ENCODE measurements around the gene STIP1. TPM values are rescaled to one million over a fixed set of nuclear protein-coding genes. Genes with fewer than 3 reads are reported as not detected.

The STIP1 gene
- total RNA-seq, 2 donors from 2014 or later = 104 to 139 TPM

DNA sequence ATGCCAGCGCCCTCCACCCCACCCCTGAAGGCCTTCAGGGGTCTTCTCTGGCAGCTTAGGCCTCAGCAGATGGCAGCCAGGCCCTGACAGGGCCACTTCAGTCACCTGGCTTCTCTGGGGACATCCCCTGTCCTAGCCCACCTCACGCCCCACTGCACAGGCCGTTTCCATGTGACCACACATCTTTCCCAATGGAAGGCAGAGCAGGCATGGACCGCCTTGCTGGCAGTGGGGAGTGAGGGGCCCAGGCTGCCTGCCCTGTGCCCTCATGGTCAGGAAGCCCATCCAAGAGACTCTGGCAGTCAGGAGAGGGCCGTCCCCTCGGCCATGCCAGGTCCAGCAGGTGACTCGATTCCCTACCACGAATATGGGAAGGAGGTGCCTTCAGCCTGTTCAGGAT, 45.9 kb upstream of the STIP1 start:
- Histone ChIP-seq H3K9me3 (no peaks in the 10 kb centered on the region), H3K4me1 (replicated peaks) (peaks cover 9% of the 10 kb centered on the region), H3K4me3 (no peak overlapping the region), H3K36me3 (no peaks in the 10 kb centered on the region), H3K27ac (no peak overlapping the region), H3K27me3 (replicated peaks; ENCODE audit: insufficient read depth) (no peaks in the 10 kb centered on the region)
- intact Hi-C loops (cut with DNase I) = no loop called here
- no peak for TF ChIP-seq POLR2AphosphoS5 (IDR thresholded peaks at IDR 0.05)
- TF ChIP-seq, protein P1, sequence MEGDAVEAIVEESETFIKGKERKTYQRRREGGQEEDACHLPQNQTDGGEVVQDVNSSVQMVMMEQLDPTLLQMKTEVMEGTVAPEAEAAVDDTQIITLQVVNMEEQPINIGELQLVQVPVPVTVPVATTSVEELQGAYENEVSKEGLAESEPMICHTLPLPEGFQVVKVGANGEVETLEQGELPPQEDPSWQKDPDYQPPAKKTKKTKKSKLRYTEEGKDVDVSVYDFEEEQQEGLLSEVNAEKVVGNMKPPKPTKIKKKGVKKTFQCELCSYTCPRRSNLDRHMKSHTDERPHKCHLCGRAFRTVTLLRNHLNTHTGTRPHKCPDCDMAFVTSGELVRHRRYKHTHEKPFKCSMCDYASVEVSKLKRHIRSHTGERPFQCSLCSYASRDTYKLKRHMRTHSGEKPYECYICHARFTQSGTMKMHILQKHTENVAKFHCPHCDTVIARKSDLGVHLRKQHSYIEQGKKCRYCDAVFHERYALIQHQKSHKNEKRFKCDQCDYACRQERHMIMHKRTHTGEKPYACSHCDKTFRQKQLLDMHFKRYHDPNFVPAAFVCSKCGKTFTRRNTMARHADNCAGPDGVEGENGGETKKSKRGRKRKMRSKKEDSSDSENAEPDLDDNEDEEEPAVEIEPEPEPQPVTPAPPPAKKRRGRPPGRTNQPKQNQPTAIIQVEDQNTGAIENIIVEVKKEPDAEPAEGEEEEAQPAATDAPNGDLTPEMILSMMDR (IDR thresholded peaks at IDR 0.05) = no peak
- TF ChIP-seq POLR2A (IDR thresholded peaks at IDR 0.05) = no peak
- WGBS = 88% methylated on average over 8 of the region's 8 CpGs
- no peak for DNase-seq (ENCODE audit: low spot score)

DNA sequence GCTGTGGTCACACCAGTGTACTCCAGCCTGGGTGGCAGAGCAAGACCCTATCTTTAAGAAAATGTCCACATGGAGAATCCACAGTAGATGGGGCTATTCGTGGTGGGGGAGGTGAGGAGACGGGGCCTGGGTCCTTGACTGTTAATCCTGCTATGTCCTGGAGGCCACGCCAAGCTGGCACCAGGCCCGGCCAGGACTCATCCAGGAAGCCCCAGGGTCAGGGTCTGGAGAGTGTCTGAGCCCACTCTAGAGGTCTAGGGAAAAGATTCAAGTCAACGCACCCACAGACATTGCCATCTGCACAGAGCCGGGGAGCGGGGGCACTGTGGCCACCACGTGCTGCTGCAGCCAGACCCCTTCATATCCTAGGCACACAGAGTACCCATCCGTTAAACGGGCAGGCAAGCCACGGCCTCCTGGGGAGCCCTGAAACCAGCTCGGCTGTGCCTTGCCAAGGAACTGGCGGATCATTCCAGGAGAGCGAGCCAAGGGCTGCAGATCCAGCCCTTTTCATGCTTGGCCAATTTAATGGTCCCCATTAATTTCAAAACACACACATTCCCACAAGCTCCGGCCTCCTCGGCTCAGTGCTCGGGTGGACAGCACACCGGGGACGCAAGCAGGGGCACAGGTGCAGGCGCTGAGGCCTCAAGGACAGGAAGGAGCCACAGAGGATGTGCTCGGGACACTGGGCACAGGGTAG, 44.7 kb upstream of the STIP1 start:
- intact Hi-C loops (cut with DNase I) = no loop called here
- DNase-seq (ENCODE audit: low spot score) = peak; percentile 44

DNA sequence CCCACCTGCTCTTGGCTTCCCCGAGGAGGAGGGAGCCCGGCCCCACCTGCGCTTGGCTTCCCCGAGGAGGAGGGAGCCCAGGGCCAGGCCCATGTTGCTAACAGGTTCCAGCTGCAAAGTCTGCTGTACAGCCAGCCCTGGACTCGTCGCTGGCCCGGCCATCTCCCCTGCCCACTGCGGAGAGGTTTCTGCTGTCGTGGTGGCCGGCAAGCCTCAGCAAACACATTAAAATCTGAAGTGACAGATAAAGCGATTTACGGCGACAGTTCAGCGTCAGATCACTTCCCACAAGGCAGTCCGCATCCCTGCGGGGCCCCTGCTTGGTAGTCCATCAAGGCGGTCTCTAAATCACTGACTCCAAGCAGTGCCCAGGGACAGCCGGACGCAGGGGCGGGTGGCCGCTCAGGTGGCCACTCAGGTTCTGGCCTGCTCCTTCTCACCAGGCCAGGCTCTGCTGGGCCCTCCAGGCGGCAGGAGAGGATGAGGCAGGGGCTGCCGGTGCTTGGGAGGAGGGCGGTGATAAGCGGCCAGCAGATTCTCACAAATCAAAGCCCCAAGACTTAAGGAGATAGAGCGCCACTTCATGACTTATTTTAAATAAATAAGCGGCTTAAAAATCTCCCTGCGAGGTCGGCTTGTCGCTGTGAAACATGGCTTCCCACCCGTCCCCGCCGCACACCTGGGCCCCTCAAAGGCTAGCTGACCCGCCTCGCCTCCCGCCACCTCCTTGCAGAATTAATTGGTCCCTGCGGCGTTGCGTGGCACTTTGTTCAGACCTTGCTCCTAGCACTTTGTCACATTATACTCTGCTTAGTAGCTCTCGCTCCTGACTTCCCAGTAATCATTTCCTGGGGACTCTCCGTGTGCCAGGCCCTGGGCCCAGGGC, 41.1 kb upstream of the STIP1 start:
- DNase-seq (ENCODE audit: low spot score) = no peak
- TF ChIP-seq, protein P1 (IDR thresholded peaks at IDR 0.05) = no peak
- TF ChIP-seq POLR2A (IDR thresholded peaks at IDR 0.05) = no peak
- no peak for TF ChIP-seq POLR2AphosphoS5 (IDR thresholded peaks at IDR 0.05)
- no peak overlapping the region for H3K27ac ChIP-seq
- no peaks in the 10 kb centered on the region for H3K9me3 ChIP-seq
- H3K27me3 ChIP-seq (replicated peaks; ENCODE audit: insufficient read depth) = no peaks in the 10 kb centered on the region
- no peaks in the 10 kb centered on the region for H3K36me3 ChIP-seq
- intact Hi-C loops (cut with DNase I) = no loop called here
- peaks cover 16% of the 10 kb centered on the region for H3K4me1 ChIP-seq (replicated peaks)
- 89% methylated on average over 38 of the region's 41 CpGs for WGBS
- H3K4me3 ChIP-seq = no peak overlapping the region

More for the DNA sequence above, 44.7 kb upstream of the STIP1 start:
- H3K4me3 ChIP-seq = no peak overlapping the region
- H3K4me1 ChIP-seq (replicated peaks) = peaks cover 9% of the 10 kb centered on the region
- H3K9me3 ChIP-seq = no peaks in the 10 kb centered on the region
- H3K36me3 ChIP-seq = no peaks in the 10 kb centered on the region
- H3K27me3 ChIP-seq (replicated peaks; ENCODE audit: insufficient read depth) = no peaks in the 10 kb centered on the region
- H3K27ac ChIP-seq = no peak overlapping the region
- TF ChIP-seq, protein P1 (IDR thresholded peaks at IDR 0.05) = no peak
- TF ChIP-seq POLR2AphosphoS5 (IDR thresholded peaks at IDR 0.05) (peak; percentile 48), POLR2A (IDR thresholded peaks at IDR 0.05) (no peak)
- WGBS = 44% methylated on average over 21 of the region's 21 CpGs

DNA sequence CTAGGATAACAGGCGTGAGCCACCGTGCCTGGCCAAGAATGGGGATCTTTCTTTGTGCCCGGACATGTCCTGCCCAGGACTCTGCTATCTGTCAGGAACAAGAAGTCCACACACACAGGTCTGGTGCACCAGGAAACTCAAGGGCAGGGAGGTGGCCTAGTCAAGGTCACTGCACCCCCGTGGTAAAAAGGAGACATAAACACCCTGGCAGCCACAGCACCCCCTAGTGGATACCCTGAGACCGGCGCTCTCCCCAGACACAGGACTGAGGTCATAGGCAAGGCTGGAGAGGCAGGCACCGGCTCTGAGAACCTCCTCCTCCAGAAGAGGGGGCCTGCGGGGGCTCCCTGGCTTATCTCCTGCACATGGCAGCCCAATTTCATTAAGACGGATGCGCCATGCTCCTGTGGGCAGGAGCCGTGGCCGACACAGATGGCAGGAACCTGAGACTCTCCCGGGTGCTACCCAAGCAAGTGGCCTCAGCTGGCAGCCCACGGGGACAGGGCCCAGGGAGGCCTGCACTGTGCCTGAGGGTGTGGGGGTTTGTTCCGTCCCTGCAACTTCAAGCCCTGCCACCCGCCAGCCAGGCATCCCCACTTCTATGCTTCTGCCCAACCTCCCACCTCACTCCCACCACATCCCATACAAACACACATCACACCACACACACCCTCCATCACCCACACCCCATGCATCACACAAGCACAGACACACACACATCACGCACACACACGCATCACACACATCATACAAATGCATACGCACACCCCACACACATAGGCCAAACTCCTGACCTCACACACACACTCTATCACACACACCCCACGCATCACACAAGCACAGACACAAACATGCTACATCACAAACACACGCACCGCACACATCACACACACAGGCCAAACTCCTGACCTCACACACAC, 39.7 kb upstream of the STIP1 start:
- no peak overlapping the region for H3K4me3 ChIP-seq
- H3K9me3 ChIP-seq = no peaks in the 10 kb centered on the region
- H3K27ac ChIP-seq = no peak overlapping the region
- 89% methylated on average over 22 of the region's 22 CpGs for WGBS
- peaks cover 12% of the 10 kb centered on the region for H3K4me1 ChIP-seq (replicated peaks)
- intact Hi-C loops (cut with DNase I) = no loop called here
- no peaks in the 10 kb centered on the region for H3K27me3 ChIP-seq (replicated peaks; ENCODE audit: insufficient read depth)
- no peaks in the 10 kb centered on the region for H3K36me3 ChIP-seq
- TF ChIP-seq, protein P1 (IDR thresholded peaks at IDR 0.05) = peak in 3 of 4 experiments; percentile 38 to 63 (median 42)
- TF ChIP-seq POLR2AphosphoS5 (IDR thresholded peaks at IDR 0.05) = no peak
- TF ChIP-seq POLR2A (IDR thresholded peaks at IDR 0.05) = no peak
- no peak for DNase-seq (ENCODE audit: low spot score)
